Mammary epithelial cell (primary cell): Measurements from ENCODE around the gene RSPH3.

Experiments
- CTCF ChIP-seq, 2 donors: IDR thresholded peaks in 1 of 2; conservative IDR thresholded peaks in 1 of 2; 2 replicates each; pipeline ENCODE4 v1.5.1; 2011 to 2012; ENCODE audit warnings: inconsistent platforms in 2 of 2, low read length in 2 of 2, mild to moderate bottlenecking in 2 of 2, control low read depth in 1 of 2, low read depth in 1 of 2; ENCODE audit not compliant: insufficient read depth in 1 of 2; ENCODE audit errors: extremely low read depth in 1 of 2
- EZH2 ChIP-seq: IDR thresholded peaks from 2 replicates; pipeline ENCODE4 v1.6.1; 2012; ENCODE audit warnings: low read length, inconsistent platforms, borderline replicate concordance

- TF ChIP-seq CTCF (conservative IDR thresholded peaks at IDR 0.05 in 1 of 2, IDR thresholded peaks at IDR 0.05 in 1 of 2; ENCODE audit: extremely low read depth in 1 of 2, insufficient read depth in 1 of 2, low read depth in 1 of 2, low read length in 2 of 2): no peak
- TF ChIP-seq EZH2: no peak
Measured at GRCh38 chr6:158942349-158942748, 57.7 kb downstream of the RSPH3 start.
